Measurements from ENCODE around the gene CASP7.

DNA sequence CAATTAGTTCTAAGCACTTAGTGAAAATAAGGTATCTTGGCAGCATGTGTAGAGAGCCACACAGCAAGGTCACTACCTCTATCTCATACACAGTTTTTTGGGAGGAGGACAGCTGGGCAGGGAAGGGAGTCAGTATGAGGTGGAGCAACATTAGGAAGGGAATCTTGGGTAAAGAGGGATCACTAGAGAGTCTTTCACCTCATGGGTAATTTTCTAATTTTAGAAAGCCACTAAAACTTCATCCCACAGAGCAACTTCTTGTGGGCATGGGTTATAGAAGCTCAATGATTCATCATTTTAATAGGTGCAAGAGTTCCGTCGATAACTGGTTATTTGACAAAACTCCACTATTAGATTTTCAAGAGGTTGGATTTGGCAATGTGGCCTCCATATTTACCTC lies 18.4 kb upstream of the CASP7 start:
- TF ChIP-seq CREB1 (IDR thresholded peaks at IDR 0.05; ENCODE audit: low read depth) (no peak), FOXM1 (IDR thresholded peaks at IDR 0.05; ENCODE audit: borderline replicate concordance, low read depth) (no peak), RAD21 (IDR thresholded peaks at IDR 0.05; ENCODE audit: low read depth) (no peak), EP300 (IDR thresholded peaks at IDR 0.05; ENCODE audit: borderline replicate concordance) (no peak)
- TF ChIP-seq, protein P1, sequence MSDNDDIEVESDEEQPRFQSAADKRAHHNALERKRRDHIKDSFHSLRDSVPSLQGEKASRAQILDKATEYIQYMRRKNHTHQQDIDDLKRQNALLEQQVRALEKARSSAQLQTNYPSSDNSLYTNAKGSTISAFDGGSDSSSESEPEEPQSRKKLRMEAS (IDR thresholded peaks at IDR 0.05) = no peak
